NCI-H526 (cell line): ENCODE data around the gene PRC1.
"Not testable (repeated sequence)": the region's sequence is repeated elsewhere in the genome, so short reads cannot be mapped to it uniquely, and the experiment has no call there.

Experiments used
- DNase-seq, 2 experiments: peaks; one replicate each; lab custom pipeline; 2025; lab: John Stamatoyannopoulos, UW

Gene PRC1, protein sequence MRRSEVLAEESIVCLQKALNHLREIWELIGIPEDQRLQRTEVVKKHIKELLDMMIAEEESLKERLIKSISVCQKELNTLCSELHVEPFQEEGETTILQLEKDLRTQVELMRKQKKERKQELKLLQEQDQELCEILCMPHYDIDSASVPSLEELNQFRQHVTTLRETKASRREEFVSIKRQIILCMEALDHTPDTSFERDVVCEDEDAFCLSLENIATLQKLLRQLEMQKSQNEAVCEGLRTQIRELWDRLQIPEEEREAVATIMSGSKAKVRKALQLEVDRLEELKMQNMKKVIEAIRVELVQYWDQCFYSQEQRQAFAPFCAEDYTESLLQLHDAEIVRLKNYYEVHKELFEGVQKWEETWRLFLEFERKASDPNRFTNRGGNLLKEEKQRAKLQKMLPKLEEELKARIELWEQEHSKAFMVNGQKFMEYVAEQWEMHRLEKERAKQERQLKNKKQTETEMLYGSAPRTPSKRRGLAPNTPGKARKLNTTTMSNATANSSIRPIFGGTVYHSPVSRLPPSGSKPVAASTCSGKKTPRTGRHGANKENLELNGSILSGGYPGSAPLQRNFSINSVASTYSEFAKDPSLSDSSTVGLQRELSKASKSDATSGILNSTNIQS

DNA sequence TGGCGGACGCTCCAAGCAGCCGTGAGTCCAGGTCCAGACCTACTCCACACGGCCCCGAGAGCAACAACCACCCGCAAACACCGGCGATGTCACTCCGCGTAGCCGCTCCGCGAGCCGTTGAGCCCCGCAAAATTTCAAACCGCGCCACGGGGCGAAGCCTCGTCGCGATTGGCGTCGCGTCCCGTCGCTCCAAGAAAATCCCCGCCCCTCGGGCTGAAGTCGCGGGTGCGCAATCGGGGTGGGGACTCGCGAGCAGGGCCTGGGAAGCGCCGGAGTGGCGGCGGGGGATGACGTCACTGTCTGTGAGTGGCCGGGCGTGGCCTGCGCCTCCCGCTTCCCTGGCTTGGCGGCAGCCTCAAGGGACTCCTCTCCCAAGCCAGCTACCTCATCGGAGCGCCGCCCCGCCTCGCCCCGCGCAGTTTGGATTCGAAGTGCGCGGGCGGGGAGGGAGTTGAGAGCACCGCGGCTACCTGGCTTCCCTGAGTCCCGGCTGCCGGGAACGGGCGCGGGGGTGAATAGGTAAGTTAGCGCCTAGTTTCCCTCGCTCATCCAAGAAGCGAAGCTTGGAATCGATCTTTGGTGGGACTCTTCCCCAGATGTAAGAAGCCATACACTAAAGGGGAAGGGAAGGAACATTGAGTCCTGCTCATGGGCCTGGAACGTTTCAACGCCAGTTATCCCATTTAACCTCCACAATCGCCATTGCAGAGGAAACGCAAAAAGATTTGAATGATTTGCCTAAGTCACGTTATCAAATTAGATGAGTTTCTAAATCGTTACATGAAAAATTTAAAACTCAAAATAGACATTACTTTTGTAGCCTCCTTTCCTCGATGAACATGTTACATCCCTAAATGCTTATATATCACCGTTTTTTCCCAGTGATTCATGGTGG lies at the start of gene PRC1:
PRC1 (minus strand) TSS at position 119 of the 895 bp plus-strand sequence; CDS start at position 1, 118 bp downstream.
- peak; percentile 95 to 99 for DNase-seq

DNA sequence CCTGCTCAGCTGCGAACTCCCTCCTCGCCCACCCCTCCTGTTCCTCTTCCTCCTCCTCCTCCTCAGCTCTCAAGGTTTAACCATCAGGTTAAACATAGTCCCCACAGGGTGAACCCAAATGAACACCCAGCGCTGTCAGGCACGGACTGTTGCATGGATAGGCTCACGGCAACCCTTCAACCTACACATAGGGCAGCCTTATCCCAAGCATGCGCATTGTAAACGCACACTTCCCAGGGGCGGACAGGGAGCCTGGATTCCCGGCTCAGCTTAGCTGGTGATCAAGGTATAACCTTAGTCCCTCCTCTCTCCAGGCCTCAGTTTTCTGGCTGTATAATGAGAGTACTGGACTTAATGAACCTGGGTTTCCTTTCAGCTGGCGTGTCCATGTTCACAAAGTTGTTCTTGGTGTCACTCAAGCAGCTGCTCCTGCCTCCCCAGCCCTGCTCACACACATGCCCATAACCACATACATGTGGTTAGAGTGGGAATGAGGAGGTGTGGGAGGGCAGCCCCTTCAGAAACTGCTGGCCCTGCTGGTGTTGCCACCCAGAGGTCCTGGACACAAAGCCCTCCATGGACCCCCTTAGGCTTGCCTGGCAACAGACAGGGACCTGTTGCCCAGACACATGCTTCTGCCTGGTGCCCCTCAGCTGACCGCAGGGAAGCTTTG lies 49.0 kb upstream of the PRC1 start:
- DNase-seq = no peak

GRCh38 chr15:91040856-91041255 lies 46.5 kb upstream of the PRC1 start:
- no peak for DNase-seq

DNA sequence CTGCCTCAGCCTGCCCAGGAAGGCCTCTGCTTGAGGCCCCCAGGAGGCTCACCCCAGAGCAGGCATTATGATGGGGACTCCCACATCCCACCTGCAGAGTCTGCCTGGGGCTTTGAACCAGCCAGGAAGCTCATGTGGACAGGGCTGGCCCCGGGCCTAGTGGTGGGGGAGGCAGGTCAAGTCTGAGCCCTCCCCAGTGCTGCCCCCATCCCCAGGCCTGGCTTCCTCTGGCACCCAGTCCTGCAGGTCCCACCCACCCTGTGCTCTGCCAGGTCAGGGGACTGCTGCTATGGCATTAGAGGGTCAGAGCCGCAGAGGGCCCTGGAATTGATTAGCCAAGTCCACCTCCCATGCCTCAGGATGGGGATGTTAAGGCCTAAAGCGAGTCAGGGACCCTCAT lies 45.7 kb upstream of the PRC1 start:
- DNase-seq = no peak

GRCh38 chr15:91032919-91033803 lies 38.8 kb upstream of the PRC1 start:
- peak; percentile 70 to 86 for DNase-seq

DNA sequence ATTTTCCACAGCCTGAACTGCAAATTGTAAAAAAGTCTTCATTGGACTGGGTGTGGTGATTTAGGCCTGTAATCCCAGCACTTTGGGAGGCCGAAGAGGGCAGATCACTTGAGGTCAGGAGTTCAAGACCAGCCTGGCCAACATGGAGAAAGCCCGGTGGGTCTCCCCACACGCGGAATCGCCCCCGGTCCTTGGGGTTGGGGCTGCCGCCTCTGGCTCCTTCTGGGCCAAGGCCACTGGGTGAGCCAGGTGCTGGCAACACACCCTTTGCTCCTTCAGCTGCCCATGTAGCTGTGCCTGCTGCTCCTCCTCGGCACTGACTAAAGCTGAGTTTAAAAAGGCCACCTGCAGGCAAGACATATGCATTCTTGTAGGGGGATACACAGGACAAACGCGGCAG lies 37.5 kb upstream of the PRC1 start:
- DNase-seq = no peak

DNA sequence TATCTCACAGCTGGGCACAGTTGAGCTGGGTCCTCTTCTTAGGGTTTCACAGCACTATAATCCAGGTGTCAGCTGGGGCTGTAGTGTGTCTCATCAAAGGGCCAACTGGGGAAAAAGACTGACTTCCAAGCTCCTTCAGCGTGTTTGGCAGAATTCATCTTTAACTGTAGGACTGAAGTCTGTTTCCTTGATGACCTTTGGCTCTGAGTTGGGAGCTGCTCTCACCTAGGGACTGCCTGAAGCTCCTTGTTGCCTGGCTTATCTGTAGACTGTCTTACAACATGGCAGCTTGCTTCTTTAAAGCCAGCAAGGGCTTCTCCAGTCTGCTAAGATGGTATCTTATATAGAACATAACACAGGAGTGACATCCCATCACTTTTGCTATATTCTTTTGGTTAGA lies 33.3 kb upstream of the PRC1 start:
- no peak for DNase-seq

- DNase-seq = no peak
Measured at GRCh38 chr15:91023720-91024119, 29.4 kb upstream of the PRC1 start.

- DNase-seq = no peak
Measured at GRCh38 chr15:91022832-91023129, 28.4 kb upstream of the PRC1 start.

- DNase-seq = peak; percentile 88 to 91
Measured at GRCh38 chr15:91022075-91022831, 27.9 kb upstream of the PRC1 start, which contains the start of gene VPS33B. Gene VPS33B (minus strand): TSS chr15:91022594. CDS start chr15:91022249, 345 bp downstream.

GRCh38 chr15:91021516-91022074 lies 27.3 kb upstream of the PRC1 start:
- no peak for DNase-seq

GRCh38 chr15:91018158-91018557 lies 23.8 kb upstream of the PRC1 start:
- no peak for DNase-seq

DNA sequence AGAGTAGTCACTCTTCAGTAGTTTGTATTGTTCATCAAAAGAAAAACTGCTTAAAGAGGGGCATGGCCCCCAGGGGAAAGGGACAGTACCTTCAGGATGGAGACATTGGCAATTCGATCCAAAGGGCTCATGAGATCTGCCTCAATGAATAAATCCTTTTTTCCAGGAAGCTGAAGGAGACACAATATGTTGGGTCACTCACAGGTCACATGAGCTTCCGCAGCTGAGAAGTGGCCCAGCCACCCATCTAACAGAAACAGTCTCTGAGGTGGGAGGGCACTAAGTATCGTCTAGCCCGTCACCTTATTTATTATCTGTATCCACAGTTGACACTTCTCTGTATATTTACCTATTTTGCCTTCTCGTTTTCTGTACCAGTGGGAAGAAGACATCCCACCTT lies 23.4 kb upstream of the PRC1 start:
- no peak for DNase-seq

- DNase-seq = not testable (repeated sequence)
Measured at GRCh38 chr15:91013701-91014100, 19.4 kb upstream of the PRC1 start.

- DNase-seq = no peak
Measured at GRCh38 chr15:91007266-91007665, 12.9 kb upstream of the PRC1 start.

DNA sequence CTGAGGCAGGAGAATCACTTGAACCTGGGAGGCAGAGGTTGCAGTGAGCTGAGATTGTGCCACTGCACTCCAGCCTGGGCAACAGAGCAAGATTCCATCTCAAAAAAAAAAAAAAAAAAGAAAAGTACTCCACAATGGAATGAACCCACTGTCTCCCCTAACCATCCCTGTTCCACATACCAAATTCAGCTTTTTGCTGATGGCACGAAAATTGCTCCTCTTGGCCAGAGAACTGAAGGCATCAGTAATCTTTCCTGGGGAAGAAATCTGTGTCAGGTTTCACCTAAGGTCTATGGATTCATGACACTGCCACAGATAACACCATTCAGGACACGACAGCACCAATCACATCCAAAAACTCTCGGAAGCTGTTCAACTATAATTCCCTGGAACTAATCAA lies 6.9 kb upstream of the PRC1 start:
- DNase-seq = no peak

GRCh38 chr15:90998737-90999136 lies 4.4 kb upstream of the PRC1 start:
- no peak for DNase-seq

DNA sequence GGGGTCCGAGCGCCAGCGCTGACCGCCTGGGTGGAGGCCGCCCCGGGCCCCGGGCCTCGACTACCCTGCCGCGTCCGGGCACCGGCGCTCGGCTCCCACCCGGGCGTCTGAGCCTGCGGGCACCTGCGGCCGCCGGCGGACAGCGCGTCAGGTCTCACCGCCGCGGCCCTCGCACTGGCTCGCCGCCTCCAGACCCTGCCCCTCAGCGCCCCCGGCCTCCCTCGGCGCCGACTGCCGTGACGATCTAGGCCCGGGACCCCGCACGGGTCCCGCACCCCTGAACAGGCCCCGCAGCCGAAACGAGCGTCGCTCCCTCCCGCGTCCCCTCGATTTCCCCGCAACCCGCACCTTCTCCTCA lies 297 bp downstream of the PRC1 start:
- DNase-seq = peak in 1 of 2 experiments; percentile 63

GRCh38 chr15:90991587-90992285 lies 2.6 kb downstream of the PRC1 start:
- DNase-seq = no peak
